GM18520 (cell line): ENCODE measurements around the gene CNTN5.
"Not testable (repeated sequence)": the region's sequence is repeated elsewhere in the genome, so short reads cannot be mapped to it uniquely, and the experiment has no call there.

Experiments used
- ATAC-seq: cut with Tn5 transposase; IDR thresholded peaks from one replicate; pipeline ENCODE4 v1.9.1; 2021; ENCODE audit not compliant: unreplicated experiment

Gene CNTN5

GRCh38 chr11:99020352-99021225 is at the start of gene CNTN5:
TSS of gene CNTN5 (plus strand) at chr11:99020949.
- ATAC-seq: no peak

- ATAC-seq: no peak
Measured at GRCh38 chr11:98979205-98979604, 41.5 kb upstream of the CNTN5 start.

- no peak for ATAC-seq
Measured at GRCh38 chr11:99015634-99016454, 4.9 kb upstream of the CNTN5 start.

GRCh38 chr11:99019696-99020095 is 1.1 kb upstream of the CNTN5 start:
- no peak for ATAC-seq

DNA sequence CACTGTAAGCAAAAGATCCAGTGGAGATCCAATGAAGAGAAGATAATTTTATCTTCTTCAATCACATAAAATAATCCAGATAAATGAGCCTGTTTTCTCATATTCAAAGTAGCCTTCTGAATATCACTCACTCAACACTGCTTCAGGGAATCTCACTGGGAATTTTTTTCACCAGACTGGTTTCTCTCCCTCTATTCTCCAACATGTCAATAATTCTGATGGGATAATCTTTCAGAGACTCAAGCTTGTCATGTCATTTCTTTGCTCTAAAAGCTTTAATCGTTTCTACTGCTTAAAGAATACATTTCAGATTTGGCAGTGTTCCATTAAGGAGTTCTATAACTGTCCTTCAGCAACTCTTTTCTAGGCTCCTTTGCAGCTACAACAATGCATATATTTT is 16.3 kb downstream of the CNTN5 start:
- ATAC-seq: no peak

DNA sequence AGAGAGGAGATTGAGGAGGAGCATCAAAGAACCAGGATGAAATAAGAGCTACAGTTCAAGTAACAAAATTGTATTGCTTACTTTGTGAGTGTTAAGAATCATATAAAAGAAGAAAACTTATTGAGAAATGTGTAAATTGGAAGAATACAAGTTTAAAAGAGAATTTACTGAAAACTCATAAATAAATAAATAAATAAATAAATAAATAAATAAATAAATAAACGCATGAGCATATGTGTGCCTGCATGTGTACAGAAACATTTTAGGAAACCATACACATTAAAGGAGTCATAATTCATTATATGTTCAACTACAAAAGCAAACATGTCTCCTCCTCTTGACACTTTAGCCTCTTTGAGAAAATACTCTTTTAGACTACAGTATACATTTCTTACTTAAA is 42.6 kb downstream of the CNTN5 start:
- ATAC-seq: no peak

- no peak for ATAC-seq
Measured at GRCh38 chr11:99065121-99065520, 44.4 kb downstream of the CNTN5 start.

GRCh38 chr11:99066618-99067317 is 46.0 kb downstream of the CNTN5 start:
- ATAC-seq: no peak

DNA sequence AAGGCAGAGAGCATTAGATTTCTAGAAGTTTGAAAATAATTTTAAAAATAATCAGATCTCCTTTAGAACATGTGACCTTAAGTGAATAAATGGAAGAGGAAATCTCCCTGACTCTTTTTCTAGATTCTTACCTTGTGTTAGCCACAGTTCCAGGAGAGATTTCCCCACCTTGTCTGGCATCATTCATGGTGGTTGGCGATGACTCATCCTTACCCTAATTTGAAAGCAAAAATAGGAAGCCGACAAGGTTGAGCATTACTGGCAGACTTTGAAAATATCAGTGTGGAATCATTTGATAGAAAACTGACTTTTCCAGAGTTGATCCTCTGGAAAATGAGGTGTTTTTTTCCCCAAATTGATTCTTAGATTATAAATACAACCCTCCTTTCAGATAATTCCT is 48.1 kb downstream of the CNTN5 start:
- no peak for ATAC-seq

DNA sequence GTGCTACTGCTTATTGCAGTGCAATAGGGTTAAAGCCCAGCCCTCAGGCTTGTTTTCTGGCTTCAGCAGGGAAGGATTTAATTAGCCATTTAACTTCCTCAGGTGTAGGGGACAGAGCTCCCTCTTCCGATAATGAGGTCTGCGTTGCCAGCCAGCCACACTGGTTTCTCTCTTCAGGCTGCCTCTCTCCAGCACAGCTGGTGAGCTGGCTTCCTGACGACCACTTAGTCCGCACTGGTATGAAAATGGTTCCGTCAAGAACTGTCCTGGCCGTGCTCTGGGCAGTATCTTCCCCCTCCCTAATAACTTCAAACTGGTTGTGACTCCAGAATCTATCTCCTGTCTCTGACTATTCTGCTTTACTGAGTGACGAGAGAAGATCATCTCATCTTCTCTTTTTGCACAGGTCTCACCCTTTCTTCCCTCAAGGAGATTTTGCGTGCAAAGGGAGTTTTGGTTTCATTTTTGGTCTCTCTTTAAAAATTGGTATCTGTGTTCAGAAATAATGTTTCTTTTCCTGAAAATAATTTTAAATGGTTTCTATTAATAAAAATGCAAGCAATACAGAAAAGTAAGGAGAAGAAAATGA is 49.2 kb downstream of the CNTN5 start:
- peak; percentile 56 for ATAC-seq

DNA sequence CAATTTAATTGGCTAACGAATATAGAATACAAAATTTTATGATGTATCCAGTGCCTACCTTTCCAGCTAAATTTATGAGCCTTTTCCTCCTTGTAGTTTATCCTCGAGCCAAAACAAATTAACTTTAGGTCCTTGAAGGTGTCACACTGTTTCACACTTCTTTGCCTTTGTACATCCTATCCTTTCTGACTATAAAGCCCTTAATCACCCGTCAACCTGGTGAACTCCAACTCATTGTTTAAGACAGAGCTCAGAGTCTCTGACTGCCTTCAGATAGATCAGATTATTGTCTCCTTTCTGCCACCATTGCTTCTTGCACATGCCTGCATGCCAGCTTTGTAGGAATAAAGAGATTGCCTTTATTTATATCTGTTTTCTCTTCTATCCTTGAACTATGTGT is 58.8 kb downstream of the CNTN5 start:
- no peak for ATAC-seq

DNA sequence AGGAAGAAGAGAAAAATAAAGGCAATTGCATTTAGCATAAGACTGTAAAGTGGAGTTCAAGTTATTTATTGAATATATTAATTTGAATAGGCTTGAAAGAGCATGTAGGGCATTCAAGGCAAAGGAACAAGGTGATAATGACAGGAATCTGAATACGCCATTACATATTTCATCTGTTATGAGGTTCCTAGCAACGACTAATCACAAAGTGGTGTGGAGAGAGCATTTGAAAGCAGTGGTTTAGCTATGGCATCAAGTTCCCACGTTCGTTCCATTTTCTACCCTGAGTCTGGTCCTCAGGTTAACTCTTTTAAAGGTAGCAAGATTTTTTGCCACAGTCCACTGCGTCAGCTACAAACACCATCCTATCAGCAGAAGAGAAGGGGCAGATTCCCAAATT is 59.4 kb downstream of the CNTN5 start:
- no peak for ATAC-seq

DNA sequence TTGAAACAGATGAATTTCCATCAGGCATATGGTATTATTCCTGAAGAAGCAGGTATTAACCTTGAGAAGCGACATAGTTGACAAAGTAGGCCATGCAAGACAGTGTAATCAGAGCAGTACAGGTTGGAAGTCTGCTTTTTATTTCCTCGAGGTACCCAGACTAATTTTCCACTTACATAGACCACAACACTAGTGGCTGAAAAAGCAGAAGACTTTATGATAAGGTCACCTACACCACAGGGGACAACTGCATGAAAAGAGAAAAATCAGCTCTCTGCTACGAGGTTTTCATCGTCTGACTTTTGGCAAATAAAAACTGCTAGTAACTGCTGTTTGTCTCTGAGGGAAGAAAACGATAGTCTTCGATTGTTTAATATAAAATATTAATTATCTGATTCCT is 77.5 kb downstream of the CNTN5 start:
- peak; percentile 12 for ATAC-seq

DNA sequence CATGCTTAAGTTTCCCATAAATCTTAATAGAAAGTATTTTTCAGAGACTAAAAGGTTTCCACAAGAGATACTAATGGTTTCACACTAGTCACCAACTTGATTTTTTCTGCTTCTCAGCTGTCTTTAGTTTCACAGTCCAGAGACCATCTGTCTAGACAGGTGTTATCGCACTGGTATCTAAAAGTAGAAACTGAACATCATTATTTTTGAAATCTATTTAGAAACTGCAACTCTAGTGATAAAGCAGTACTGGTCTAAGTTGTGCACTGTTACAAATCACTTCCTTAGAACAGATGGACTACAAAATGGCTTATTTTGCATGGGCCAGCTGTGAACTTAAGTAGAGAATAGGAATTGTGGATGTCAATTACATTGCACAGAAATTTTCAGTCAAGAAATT is 78.0 kb downstream of the CNTN5 start:
- peak; percentile 92 for ATAC-seq

DNA sequence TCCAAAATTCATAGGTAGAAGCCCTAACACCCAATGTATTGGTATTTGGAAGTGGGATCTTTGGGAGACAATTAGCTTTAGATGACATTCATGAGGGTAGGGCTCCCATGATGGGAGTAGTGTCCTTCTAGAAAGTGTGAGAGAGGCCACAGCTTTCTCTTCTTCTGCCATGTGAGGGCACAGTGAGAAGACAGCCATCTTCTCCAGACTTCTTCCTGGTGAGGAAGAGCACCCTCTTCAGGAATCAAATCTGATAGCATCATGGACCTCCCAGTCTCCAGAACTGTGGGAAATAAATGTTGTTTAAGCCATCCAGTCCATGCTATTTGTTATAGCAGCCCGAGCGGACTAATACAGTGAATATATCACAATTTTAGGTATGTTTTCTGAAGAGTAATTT is 96.9 kb downstream of the CNTN5 start:
- ATAC-seq: no peak

GRCh38 chr11:99133862-99134261 is 113.1 kb downstream of the CNTN5 start:
- ATAC-seq: not testable (repeated sequence)

GRCh38 chr11:99135508-99135907 is 114.8 kb downstream of the CNTN5 start:
- ATAC-seq: no peak

GRCh38 chr11:99142237-99142636 is 121.5 kb downstream of the CNTN5 start:
- ATAC-seq: no peak

- ATAC-seq: no peak
Measured at GRCh38 chr11:99148352-99148751, 127.6 kb downstream of the CNTN5 start.

DNA sequence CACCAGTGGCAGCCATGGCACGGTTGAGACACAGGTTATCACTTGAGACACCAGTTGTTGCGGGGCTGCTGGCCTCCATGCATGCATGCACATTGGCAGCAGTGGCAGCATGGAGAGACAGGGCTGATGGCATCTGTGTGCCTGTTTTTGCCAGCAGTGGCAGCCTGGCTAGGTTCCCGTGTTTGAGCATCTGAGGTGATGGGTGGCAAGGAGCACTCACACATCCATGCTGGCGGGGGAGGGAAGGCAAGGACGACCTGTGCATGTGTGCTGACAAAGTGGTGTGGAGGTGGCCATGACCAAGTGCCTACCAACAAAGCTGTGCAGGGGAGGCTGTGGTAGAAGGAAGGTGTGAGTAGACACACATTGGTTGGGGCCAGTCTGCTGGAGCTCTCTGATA is 133.5 kb downstream of the CNTN5 start:
- no peak for ATAC-seq

- ATAC-seq: no peak
Measured at GRCh38 chr11:99160447-99160846, 139.7 kb downstream of the CNTN5 start.
